Stimulated activated CD8-positive, alpha-beta memory T cell treated with anti-CD3 and anti-CD28 coated beads, Interleukin-4, amount 100 ng/mL, for 1 hour (primary cell): ENCODE data around the gene TMC5.
"Not testable (repeated sequence)": the region's sequence is repeated elsewhere in the genome, so short reads cannot be mapped to it uniquely, and the experiment has no call there.

Source experiments
- DNase-seq, 2 donors: peaks; one replicate each; pipeline ENCODE4 v3.0.0-alpha.2; 2020; ENCODE audit warnings: low read depth in 2 of 2, low spot score in 1 of 2

The TMC5 gene

DNA sequence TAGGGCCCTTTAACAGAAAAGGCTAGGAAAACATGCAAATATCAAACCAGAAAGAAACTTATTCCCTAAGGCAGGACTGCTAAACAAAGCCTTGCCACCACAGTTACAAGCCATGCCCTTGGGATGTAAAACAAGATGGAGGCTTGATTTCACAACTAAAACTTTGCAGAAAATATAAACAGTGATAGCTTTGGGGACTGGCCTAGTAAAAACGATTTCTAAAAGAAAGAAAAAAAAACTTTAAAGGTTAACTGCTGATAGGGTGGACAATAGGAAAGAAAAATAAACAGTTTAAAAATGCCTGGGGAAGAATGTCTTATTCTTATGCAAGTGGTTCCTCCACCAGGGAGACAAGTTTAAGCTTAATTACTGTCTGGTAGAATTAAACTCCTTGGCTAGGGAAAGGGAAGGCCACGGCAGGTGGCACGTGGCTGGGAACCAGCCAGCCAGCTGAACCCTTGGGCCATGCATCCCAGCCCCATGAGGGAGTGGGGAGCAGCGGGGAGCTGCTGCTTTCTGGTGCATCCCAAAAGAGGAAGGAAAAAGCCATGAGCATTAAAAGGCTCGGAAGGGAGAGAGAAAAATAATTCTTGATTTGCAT lies 10.7 kb upstream of the TMC5 start:
- DNase-seq: no peak

DNA sequence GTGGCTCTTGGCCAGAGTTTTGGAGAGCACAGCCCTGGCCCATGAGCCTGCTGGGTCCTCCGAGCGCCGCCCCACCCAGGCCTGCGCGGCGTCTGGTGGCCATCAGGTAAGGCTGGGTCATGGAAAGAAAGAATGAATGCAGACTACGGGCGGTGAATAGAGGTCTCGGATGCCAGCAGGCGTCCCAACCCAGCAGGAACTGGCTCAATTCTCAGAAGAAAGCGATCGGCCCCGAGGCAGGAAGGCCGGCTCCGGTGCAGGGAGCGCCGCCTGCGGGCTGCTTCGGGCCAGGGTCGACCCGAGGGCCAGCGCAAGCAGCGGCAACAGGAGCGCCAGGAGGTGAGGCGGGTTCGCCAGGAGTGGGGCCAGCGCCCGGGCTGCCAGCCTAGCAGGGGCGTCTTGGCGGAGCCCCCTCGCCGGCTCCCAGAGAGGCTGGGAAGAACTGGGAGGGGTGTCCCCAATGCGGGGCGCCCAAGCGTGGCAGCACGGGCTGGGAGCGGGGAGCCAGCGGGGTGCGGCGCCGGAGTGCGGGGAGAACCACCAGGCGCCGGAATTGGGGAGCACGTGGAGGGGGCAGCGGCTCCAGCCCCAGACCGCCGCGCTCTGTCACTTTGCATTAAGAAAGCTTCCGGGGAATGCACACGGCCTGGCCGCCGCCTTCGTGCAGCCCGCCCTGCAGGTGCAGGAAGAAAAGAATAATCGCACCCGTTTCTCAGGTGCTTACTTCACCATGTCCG lies 7.1 kb upstream of the TMC5 start:
- no peak for DNase-seq

DNA sequence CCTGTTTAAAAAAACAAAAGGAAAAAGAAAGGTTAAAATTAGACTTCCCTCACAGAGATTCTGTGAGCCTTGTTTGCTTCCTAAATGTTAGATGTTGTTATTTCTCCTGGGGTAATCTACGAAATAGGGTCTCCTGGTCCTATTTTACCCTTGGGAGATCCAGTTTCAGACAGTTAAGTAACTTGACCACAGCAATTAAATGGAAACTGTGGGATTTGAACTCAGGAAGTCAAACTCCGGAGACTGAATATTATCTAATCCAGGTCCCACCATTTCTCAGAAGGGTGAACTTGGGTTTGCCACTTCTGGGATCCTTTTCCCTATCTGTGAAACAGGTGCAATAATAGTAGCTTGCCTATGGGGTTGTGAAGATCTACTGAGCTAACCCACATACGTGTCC lies 6.4 kb upstream of the TMC5 start:
- DNase-seq: no peak

DNA sequence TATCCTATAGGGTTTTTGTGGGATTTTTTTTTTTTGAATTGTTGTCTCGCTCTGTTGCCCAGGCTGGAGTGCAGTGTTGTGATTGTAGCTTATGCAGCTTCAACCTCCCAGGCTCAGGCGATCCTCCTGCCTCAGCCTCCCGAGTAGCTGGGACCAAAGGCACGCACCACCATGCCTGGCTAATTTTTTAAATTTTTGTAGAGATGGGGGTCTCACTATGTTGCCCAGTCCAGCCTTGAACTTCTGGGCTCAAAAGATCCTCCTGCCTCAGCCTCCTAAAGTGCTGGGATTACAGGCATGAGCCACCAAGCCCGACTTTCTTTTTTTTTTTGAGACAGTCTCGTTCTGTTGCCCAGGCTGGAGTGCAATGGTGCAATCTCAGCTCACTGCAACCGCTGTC lies 5.6 kb upstream of the TMC5 start:
- not testable (repeated sequence) for DNase-seq

DNA sequence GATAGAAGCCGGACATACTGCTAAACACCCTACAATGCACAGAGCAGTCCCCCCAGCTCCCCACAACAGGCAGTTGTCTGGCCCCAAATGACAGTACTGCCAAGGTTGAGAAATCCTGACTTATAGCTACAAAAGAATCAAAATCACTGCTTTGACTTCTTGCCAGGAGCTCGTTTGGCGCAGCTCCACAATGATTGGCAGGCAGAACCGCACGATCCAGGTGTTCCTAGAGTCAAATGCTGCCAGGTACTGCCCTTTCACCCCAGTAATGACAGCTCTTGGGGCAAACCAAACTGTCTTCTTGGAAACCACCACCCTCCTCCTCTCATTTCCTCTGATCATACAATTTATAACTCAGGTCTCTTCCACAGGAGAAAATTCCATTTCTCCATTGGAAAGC lies 2.2 kb upstream of the TMC5 start:
- no peak for DNase-seq

DNA sequence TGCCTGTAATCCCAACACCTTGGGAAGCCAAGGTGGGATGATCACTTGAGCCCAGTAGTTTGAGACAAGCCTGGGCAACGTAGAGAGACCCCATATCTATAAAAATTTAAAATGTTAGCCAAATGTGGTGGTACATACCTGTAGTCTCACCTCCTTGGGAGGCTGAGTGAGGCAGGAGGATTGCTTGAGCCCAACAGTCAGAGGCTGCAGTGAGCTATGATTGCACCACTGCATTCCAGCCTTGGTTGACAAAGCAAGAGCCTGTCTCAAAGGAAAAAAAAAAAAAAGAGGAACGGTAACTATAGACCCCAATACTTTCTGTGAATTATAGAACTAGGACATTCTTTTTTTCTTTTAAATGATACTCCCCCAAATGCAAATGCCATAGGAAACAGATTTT lies 1.8 kb upstream of the TMC5 start:
- no peak for DNase-seq

DNA sequence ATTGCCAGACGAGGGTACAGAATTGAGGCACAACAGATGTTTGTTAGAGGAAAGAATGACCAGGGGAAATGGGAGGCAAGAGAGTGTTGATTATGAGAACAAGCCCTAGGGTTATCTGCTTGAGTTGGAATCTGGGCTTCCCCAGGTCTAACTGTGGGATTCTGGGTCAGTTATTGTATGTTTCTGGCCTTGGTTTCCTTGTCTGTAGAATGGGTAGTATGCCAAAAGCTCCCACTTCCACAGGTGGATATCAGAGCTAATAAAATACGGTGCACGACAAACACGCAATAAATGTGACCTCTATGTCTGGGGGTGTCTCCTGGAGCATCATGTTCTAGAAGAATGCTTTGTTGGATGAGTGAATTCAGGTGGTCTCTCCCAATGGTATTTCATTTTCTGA lies 517 bp downstream of the TMC5 start:
- DNase-seq: no peak

DNA sequence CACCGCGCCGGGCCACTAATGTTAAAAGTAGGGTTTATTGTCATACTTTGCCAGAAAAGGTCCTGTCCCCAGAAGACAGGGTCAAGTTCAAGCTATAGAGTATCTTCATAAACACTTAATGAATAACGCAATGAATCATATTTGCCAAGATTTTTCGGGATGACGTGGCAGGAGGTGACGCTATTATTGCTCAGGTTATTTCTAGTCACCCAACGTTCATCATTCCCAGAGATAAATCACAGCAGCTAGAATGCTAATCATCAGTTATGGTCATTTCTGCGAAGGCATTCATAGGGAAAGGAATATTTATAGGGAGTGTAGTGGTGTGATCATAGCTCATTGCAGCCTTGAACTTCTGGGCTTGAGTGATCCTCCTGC lies 2.0 kb downstream of the TMC5 start:
- DNase-seq: no peak

DNA sequence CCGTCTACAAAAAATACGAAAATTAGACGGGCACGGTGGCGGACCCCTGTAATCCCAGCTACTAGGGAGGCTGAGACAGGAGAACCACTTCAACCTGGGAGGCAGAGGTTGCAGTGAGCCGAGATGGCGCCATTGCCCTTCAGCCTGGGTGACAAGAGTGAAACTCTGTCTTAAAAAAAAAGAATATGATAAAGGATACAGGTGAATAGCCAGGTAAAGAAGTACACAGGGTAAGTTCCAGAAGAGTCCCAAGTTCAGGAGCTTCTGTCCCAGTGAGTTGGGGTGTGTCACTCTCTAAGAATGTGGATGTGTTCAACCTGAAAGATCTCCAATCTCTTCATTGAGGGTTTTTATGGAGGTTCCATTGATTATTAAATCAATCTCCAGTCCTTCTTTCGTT lies 6.8 kb downstream of the TMC5 start:
- DNase-seq: no peak

DNA sequence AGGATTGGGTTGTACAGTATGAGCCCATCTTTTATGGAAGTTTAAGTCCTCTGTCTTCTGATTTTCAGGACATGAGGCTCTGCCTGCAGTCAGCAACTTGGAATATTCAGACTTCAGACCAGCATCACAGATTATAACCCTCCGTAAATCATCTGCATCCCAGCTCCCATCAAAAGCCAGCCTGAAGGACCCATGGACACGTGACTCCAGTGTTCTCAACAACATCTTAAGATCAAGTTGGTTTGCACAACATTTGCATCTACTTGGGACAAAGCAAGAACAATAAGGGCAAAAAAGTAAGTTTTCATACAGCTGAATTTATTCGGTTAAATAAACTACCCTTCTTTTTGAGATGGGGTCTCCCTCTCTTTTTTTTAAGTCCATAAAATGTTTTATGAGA lies 12.7 kb downstream of the TMC5 start:
- DNase-seq: no peak

DNA sequence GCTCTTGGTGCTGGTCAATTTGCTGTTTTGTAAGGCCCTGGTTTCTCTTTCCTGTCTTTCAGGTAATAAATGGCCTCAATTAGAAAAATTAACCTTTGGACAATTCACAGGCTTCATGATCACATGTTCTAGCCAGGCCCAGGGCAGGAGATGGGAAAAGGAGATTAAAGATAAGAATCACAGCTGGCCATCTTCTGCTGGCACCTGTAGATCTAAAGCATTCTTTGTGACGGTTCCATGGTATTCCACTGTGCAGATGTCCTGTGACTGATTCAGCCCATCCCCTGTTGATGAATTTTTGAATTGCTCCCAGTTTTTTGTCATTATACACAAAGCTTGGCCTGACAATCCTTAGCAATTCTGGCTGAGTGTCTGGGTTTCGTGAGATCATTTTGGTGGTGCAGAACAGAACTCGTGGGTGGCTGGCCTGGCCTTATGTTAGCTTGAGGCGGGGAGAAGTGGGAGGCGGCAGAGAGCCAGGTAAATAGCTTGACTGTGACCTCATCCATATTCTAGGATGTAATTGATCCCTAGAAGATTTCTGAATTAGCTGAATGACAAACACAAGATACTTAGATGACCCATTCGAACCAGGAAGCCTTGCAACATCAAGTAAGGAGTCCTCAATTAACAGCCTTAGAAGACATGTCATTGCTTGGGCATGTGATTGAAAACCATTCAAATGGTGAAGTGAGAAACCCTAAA lies 14.1 kb downstream of the TMC5 start:
- DNase-seq: no peak

DNA sequence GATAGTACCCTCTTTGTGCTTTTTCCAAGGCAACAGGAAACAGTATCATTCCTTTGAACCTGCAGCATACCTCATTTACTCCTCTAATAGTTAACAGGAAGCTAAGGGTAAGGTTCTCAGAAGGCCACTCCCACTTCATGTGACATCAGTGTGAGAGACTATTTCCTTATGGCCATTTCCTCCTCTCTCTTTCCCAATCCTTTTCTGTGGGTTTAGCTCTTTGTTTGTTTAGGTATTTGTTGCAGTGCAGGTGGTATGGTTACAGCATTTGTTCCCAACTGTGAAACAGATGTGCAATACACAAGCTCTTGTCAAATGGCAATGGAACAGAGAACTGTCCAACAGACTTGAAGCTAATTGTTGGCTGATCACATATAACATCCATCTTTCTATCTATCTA lies 14.7 kb downstream of the TMC5 start:
- DNase-seq: no peak

DNA sequence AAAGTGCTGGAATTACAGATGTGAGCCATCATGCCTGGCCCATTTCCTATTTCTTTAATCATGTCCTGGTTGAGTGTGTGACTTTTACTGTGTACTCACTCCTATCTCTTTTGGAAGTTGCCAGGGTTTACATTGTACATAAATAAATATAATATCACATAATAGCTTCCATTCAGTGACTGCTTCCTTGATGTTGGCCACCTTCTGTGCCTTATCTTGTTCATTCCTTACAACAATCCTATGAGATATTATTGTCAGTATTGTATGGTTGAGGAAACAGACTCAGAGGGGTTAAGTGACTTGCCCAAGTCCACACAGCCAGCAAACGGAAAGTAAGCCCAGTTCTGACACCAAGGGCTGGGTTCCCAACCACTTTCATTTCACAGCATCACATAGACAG lies 16.9 kb downstream of the TMC5 start:
- DNase-seq: no peak

DNA sequence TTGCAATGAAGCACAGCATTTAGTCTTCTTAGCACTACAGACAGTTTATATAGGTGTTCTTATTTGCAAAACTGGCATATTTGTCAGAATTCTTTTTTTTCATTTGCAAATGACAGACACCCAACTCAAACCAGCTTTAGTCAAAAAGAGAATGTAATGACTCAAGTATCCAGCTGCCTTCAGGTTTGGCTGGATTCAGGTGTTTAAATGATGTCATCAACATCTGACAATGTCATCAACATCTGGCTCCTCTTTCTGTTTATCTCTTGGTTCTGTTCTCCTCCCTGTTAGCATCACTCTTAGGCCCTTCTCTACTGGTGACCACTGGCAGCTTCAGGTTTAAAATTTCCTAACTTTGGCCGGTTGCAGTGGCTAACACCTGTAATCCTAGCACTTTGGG lies 18.9 kb downstream of the TMC5 start:
- DNase-seq: no peak

DNA sequence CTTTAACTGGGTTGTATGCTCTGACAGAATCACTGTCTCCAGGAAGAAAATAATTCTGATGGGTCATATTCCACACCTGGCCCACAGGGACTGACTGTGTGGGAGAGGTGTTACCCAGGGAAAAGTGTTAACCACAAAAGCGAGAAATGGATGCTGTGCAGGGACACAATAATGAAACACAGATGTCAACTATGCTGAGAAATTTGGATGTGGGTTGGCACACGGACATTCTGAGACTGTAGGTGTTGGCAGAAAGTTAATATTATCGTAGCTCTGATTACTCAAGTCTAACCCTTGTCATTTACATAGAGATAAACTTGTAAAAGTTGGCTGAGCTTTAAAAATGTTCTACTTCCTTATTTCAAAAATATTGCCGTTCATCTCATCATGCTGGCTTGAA lies 19.6 kb downstream of the TMC5 start:
- no peak for DNase-seq

DNA sequence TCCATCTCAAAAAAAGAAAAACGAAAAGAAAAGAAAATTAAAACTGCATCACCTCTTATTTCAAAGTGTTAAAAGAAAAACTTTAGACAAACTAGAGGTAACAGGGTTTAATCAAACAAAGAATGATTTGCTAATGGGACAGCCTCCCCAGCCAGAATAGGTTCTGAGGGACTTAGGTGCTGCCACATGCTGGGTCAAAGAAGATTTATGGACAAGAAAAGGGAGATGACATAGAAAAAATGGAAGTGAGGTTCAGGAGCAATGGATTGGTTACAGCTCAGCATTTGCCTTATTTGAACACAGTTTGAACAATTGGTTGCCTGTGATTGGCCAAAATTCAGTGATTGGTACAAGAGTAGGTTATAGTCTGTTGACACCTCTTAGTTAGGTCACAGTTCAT lies 21.1 kb downstream of the TMC5 start:
- no peak for DNase-seq

DNA sequence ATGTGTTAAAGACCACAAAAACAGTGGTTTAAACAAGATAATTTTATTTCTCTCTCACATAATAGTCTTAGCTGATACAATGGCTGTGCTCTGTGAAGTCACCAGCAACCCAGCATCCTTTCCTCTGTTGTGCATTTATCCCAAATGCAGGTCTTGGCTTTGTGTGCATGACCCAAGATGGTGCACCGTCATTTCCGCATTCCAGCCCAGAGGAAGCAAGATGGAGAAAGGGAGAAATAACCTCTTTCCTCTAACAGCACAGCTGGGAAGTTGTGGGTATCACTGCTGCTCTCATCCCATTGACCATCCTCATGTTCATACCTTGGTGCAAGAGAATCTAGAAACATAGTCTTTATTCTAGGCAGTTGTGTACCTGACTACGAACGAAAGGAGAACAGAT lies 21.8 kb downstream of the TMC5 start:
- DNase-seq: no peak

DNA sequence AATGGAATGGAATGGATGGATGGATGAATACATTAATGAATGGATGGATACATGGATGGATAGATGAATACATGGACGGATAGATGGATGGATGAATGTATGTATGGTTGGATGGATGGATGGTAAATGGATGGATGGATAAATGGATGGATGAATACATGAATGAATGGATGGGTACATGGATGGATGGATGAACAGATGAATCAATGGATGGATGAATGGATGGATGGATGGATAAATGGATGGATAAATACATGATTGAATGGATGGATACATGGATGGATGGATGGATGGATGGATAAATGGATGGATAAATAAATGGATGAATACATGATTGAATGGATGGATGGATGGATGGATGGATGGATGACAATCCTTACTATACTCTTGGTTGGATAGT lies 26.0 kb downstream of the TMC5 start:
- no peak for DNase-seq

DNA sequence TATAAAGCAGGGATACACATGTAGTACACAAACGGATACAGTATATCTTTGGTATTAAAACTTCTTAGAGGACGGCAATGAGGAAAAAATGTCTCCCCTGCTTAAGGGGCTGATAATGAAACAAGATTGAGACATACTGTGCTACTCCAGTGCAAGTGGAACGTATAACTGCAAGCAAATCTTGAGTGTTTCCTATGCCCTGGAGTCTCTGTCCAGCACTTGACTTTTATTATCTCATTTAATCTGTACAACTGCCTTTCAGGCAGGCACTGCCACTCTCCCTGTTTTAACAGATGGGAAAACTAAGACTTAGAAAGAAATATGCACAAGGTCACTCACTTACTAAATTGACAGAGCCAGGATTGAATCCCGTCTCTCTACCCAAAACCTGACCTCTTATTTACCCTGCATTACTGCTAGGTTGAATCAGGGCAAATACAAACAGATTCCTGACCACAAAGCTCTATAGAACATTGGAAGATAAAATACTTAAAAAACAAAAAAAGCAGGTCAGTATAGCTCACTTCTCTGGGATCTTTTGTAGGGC lies 28.7 kb downstream of the TMC5 start:
- DNase-seq: no peak

DNA sequence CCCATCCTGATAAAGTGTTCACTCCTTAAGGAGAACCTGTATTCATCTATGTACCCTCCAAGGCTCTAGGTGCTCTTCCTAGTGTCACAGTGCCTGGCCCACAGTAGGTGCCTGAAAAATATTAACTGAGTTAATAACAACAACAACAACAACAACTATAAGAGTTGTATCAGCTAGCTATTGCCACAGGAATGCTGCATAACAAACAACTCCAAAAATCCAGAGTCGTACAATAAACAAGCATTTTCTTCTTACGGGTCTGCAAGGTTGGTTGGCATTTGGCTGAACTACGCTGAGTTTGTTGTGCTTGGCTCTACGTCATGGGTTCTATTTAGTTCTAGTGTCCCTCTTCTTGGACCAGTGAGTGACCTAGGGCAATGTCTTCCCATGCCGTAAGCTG lies 29.2 kb downstream of the TMC5 start:
- DNase-seq: no peak

DNA sequence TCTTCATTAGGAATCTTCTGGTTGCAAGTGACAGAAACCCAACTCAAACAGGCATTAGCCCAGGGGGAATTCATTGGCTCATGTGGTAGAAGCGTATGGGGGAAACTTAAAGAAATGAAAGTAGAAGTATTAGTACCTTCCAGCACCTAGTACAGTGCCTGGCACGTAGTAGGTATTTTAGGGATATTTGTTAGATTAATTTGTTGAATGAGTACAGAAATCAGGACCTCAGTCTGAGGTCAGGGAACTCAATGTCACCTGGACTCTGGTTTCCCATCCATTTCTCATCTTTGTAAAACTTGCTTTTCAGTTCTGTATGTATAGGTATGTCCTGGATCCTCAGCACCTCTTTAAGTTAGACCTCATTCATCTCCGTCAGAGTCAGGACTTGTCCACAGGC lies 32.5 kb downstream of the TMC5 start:
- no peak for DNase-seq

DNA sequence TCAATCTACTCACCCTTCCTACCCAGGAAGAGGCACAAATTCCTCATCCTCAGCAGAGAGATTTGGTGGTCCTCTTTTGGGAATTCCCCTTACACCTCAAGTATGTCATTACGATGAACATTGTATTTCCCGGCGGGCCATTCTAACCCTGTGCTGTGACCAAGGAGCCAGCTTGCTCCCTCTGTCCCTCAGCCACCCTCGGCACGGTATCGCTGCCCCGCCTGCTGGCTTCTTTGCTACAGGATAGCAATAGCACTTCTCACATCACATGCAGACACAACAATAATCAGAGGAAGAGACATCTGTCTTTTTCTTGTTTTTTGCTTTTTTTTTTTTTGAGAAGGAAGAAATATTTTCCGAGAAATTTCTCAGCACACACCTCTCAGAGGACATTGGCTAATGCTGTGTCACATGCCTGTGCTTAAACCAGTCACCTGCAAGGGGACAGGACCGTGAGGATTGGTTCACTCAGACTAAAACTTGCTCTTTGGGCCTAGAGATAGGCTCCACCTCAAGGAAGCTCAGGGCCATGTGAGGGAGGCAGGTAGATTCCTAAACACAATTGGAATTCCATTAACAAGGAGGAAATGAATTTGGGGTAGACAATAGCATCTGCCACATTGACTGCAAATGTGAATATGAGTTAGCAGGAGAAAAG lies 41.2 kb downstream of the TMC5 start:
- DNase-seq: no peak
